Neural cell (in vitro differentiated cells): ENCODE data around the gene TNS4.

Source experiments
- EP300 ChIP-seq: fragments of 450-650 bp; conservative IDR thresholded peaks from 2 replicates; pipeline ENCODE4 v1.6.1; 2014; ENCODE audit warnings: antibody characterized with exemption, mild to moderate bottlenecking, moderate library complexity; ENCODE audit not compliant: poor library complexity, severe bottlenecking
- EZH2 ChIP-seq: fragments of 200-600, 300-800 bp; shearing (Covaris generic), sonication (generic); IDR thresholded peaks from 2 replicates; pipeline ENCODE4 v1.6.1; 2014; ENCODE audit warnings: antibody characterized with exemption, low read length, borderline replicate concordance, mild to moderate bottlenecking; ENCODE audit not compliant: insufficient read depth, poor library complexity, severe bottlenecking
- MXI1 ChIP-seq: fragments of 450-650 bp; conservative IDR thresholded peaks from 2 replicates; pipeline ENCODE4 v1.6.1; 2014; ENCODE audit warnings: antibody characterized with exemption, mild to moderate bottlenecking; ENCODE audit not compliant: poor library complexity, severe bottlenecking
- POLR2AphosphoS5 ChIP-seq: IDR thresholded peaks from 2 replicates; pipeline ENCODE4 v1.6.1; 2012
- RAD21 ChIP-seq: fragments of 450-650 bp; conservative IDR thresholded peaks from 2 replicates; pipeline ENCODE4 v1.6.1; 2014; ENCODE audit warnings: antibody characterized with exemption, mild to moderate bottlenecking, moderate library complexity
- TAF1 ChIP-seq: IDR thresholded peaks from 2 replicates; pipeline ENCODE4 v1.6.1; 2012; ENCODE audit warnings: low read depth
- TF ChIP-seq, protein P1 (sequence below): fragments of 450-650 bp; IDR thresholded peaks from 2 replicates; pipeline ENCODE4 v1.5.1; 2014; ENCODE audit warnings: antibody characterized with exemption, mild to moderate bottlenecking, moderate library complexity; ENCODE audit not compliant: poor library complexity, severe bottlenecking

DNA sequence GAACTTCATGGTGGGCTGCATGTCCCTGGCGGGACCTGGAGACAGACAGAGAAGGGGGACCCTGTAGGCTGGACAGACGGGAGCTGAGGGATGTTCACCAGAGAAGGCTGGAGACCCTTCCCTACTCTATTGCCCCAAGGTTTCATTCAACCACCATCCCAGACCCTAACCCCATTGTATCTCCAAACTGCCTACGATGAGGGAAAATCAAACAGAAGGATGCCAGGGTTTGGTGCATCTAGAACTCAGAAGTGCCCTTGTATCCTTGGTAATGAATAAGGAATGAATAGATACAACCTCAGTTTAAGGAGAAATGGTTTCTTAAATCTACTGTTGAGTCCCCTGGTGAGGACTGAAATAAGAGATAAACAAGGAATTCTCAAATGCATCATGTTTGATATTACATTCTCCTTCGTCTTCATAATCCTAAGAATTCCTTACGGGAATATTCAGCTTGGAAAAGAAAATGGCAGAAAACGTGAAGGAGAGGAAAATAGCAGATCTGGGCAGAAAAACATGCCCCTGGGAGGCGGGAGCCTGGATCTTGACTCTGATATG lies 16.4 kb downstream of the TNS4 start:
- TF ChIP-seq, protein P1, sequence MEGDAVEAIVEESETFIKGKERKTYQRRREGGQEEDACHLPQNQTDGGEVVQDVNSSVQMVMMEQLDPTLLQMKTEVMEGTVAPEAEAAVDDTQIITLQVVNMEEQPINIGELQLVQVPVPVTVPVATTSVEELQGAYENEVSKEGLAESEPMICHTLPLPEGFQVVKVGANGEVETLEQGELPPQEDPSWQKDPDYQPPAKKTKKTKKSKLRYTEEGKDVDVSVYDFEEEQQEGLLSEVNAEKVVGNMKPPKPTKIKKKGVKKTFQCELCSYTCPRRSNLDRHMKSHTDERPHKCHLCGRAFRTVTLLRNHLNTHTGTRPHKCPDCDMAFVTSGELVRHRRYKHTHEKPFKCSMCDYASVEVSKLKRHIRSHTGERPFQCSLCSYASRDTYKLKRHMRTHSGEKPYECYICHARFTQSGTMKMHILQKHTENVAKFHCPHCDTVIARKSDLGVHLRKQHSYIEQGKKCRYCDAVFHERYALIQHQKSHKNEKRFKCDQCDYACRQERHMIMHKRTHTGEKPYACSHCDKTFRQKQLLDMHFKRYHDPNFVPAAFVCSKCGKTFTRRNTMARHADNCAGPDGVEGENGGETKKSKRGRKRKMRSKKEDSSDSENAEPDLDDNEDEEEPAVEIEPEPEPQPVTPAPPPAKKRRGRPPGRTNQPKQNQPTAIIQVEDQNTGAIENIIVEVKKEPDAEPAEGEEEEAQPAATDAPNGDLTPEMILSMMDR = no peak
- TF ChIP-seq EP300 = no peak
- TF ChIP-seq POLR2AphosphoS5 = no peak
- no peak for TF ChIP-seq MXI1
- TF ChIP-seq TAF1 = no peak
- no peak for TF ChIP-seq RAD21
- no peak for TF ChIP-seq EZH2
